ENCODE data around the gene N4BP2L1. TPM values are rescaled to one million over a fixed set of nuclear protein-coding genes. Genes with fewer than 3 reads are reported as not detected.

Gene N4BP2L1
- total RNA-seq, 2 donors from 2014 or later: 4.0 to 10.3 TPM

DNA sequence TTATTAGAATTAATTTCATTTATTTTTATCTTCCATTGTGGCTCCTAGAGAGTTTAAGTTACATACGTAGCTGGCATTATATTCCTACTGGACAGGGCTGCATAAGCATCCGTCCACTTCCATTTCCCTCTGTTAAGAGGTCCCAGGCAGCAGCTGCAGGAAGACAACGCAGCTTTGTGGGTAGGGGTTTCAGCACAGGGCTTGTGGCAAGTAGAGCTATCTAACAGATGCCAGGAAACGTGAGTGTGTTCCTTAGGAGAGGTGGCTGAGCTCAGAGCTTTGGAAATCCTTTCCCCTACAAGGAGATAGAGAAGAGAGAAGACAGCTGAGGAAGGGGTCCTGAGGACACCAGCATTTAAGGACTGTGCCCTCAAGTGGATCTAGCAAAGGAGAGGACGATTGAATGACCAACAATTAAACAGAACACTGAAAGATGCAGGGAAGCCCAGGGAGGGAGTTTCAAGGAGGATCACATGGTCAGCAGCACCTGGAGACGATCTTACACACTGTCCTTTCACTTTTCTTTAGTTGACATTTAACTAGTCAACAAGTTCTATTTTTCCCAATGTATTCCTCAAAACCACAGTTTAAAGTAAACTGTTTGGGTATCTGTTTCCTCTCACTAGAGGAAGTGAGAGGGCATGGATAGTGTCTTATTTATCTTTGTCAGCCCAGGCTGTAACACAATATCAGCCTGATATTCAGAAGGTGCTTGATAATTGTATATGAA is 2.3 kb upstream of the N4BP2L1 start:
- Histone ChIP-seq H3K9ac (ENCODE audit: extremely low read depth, low read length, poor library complexity, severe bottlenecking) (no peak overlapping the region), H3K27me3 (ENCODE audit: control insufficient read depth, insufficient read depth, low read length, poor library complexity, severe bottlenecking) (peaks cover 34% of the 10 kb centered on the region), H3K9me3 (ENCODE audit: control insufficient read depth, low read length) (no peaks in the 10 kb centered on the region), H3K36me3 (ENCODE audit: control insufficient read depth, insufficient read depth, low read length) (no peaks in the 10 kb centered on the region), H3K4me1 (ENCODE audit: control insufficient read depth, insufficient read depth, low read length) (no peaks in the 10 kb centered on the region), H3K27ac (ENCODE audit: low read depth, low read length) (no peak overlapping the region), H3K4me3 (ENCODE audit: low read length) (no peak overlapping the region)
- Mint-ChIP-seq H3K27me3 (ENCODE audit: insufficient read depth) (peaks cover 14% of the 10 kb centered on the region), H3K4me1 (peaks cover 11% of the 10 kb centered on the region), H3K9me3 (no peaks in the 10 kb centered on the region), H3K4me3 (no peak overlapping the region), H3K36me3 (ENCODE audit: low read depth) (no peaks in the 10 kb centered on the region), H3K27ac (no peak overlapping the region)
- whole genome bisulfite sequencing, 2 experiments (ENCODE audit: insufficient coverage in 1 of 2, insufficient read length in 1 of 2): 93 to 97% methylated on average over 4 to 6 of the region's 6 CpGs
- TF ChIP-seq, protein P1, sequence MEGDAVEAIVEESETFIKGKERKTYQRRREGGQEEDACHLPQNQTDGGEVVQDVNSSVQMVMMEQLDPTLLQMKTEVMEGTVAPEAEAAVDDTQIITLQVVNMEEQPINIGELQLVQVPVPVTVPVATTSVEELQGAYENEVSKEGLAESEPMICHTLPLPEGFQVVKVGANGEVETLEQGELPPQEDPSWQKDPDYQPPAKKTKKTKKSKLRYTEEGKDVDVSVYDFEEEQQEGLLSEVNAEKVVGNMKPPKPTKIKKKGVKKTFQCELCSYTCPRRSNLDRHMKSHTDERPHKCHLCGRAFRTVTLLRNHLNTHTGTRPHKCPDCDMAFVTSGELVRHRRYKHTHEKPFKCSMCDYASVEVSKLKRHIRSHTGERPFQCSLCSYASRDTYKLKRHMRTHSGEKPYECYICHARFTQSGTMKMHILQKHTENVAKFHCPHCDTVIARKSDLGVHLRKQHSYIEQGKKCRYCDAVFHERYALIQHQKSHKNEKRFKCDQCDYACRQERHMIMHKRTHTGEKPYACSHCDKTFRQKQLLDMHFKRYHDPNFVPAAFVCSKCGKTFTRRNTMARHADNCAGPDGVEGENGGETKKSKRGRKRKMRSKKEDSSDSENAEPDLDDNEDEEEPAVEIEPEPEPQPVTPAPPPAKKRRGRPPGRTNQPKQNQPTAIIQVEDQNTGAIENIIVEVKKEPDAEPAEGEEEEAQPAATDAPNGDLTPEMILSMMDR (conservative IDR thresholded peaks at IDR 0.05): no peak
- DNase-seq: no peak

DNA sequence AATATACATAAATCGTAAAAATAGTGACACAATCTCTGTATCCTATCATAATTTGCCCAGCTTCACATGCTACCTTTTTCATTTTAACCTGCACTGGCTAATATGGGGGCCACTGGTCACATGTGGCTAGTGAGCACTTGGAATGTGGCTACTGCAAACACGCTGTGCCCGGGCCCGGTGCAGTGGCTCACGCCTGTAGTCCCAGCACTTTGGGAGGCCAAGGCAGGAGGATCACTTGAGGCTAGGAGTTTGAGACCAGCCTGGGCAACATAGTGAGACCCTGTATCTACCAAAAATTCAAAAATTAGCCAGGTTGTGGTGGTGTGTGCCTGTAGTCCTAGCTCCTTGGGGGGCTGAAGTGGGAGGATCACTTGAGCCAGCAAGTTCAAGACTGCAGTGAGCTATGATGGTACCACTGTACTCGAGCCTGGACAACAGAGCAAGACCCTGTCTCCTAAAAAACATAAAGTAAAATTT is 1.5 kb upstream of the N4BP2L1 start:
- Mint-ChIP-seq H3K27me3 (ENCODE audit: insufficient read depth) (peaks cover 15% of the 10 kb centered on the region), H3K36me3 (ENCODE audit: low read depth) (no peaks in the 10 kb centered on the region), H3K4me1 (peaks cover 11% of the 10 kb centered on the region), H3K4me3 (no peak overlapping the region), H3K9me3 (no peaks in the 10 kb centered on the region), H3K27ac (no peak overlapping the region)
- no peak for DNase-seq
- TF ChIP-seq, protein P1 (conservative IDR thresholded peaks at IDR 0.05): no peak
- no peaks in the 10 kb centered on the region for H3K36me3 ChIP-seq (ENCODE audit: control insufficient read depth, insufficient read depth, low read length)
- no peak overlapping the region for H3K4me3 ChIP-seq (ENCODE audit: low read length)
- no peaks in the 10 kb centered on the region for H3K9me3 ChIP-seq (ENCODE audit: control insufficient read depth, low read length)
- 93 to 96% methylated on average over 4 to 6 of the region's 6 CpGs for WGBS, 2 experiments (ENCODE audit: insufficient coverage in 1 of 2, insufficient read length in 1 of 2)
- no peak overlapping the region for H3K9ac ChIP-seq (ENCODE audit: extremely low read depth, low read length, poor library complexity, severe bottlenecking)
- H3K27ac ChIP-seq (ENCODE audit: low read depth, low read length): no peak overlapping the region
- no peaks in the 10 kb centered on the region for H3K4me1 ChIP-seq (ENCODE audit: control insufficient read depth, insufficient read depth, low read length)
- H3K27me3 ChIP-seq (ENCODE audit: control insufficient read depth, insufficient read depth, low read length, poor library complexity, severe bottlenecking): peaks cover 37% of the 10 kb centered on the region

GRCh38 chr13:32428581-32429432 is 877 bp upstream of the N4BP2L1 start:
- H3K4me1 ChIP-seq (ENCODE audit: control insufficient read depth, insufficient read depth, low read length): no peaks in the 10 kb centered on the region
- H3K27ac Mint-ChIP-seq: no peak overlapping the region
- WGBS, 2 experiments (ENCODE audit: insufficient coverage in 1 of 2, insufficient read length in 1 of 2): 89 to 91% methylated on average over 4 to 9 of the region's 9 CpGs

More at GRCh38 chr13:32428581-32429432, 877 bp upstream of the N4BP2L1 start:
- H3K27me3 Mint-ChIP-seq (ENCODE audit: insufficient read depth): peaks cover 16% of the 10 kb centered on the region
- Histone ChIP-seq H3K36me3 (ENCODE audit: control insufficient read depth, insufficient read depth, low read length) (no peaks in the 10 kb centered on the region), H3K4me3 (ENCODE audit: low read length) (peak overlapping the region; percentile 80), H3K9me3 (ENCODE audit: control insufficient read depth, low read length) (no peaks in the 10 kb centered on the region), H3K27ac (ENCODE audit: low read depth, low read length) (peak overlapping the region; percentile 68), H3K9ac (ENCODE audit: extremely low read depth, low read length, poor library complexity, severe bottlenecking) (no peak overlapping the region), H3K27me3 (ENCODE audit: control insufficient read depth, insufficient read depth, low read length, poor library complexity, severe bottlenecking) (peaks cover 41% of the 10 kb centered on the region)
- TF ChIP-seq, protein P1 (conservative IDR thresholded peaks at IDR 0.05): no peak
- H3K36me3 Mint-ChIP-seq (ENCODE audit: low read depth): no peaks in the 10 kb centered on the region
- no peaks in the 10 kb centered on the region for H3K9me3 Mint-ChIP-seq
- peak overlapping the region; percentile 68 for H3K4me3 Mint-ChIP-seq
- H3K4me1 Mint-ChIP-seq: peaks cover 11% of the 10 kb centered on the region
- DNase-seq: no peak

Data from endodermal cell (in vitro differentiated cells).